ENCODE results near the gene CD96.

The CD96 gene

GRCh38 chr3:111577798-111578685, 36.0 kb downstream of the CD96 start:
- TF ChIP-seq, protein P1, sequence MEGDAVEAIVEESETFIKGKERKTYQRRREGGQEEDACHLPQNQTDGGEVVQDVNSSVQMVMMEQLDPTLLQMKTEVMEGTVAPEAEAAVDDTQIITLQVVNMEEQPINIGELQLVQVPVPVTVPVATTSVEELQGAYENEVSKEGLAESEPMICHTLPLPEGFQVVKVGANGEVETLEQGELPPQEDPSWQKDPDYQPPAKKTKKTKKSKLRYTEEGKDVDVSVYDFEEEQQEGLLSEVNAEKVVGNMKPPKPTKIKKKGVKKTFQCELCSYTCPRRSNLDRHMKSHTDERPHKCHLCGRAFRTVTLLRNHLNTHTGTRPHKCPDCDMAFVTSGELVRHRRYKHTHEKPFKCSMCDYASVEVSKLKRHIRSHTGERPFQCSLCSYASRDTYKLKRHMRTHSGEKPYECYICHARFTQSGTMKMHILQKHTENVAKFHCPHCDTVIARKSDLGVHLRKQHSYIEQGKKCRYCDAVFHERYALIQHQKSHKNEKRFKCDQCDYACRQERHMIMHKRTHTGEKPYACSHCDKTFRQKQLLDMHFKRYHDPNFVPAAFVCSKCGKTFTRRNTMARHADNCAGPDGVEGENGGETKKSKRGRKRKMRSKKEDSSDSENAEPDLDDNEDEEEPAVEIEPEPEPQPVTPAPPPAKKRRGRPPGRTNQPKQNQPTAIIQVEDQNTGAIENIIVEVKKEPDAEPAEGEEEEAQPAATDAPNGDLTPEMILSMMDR (IDR thresholded peaks at IDR 0.05; ENCODE audit: low read depth, low read length) = peak; percentile 72
- DNase-seq (ENCODE audit: extremely low read depth, low read depth) = peak; percentile 44

GRCh38 chr3:111578867-111579266, 36.9 kb downstream of the CD96 start:
- no peak for DNase-seq (ENCODE audit: extremely low read depth, low read depth)
- TF ChIP-seq, protein P1 (IDR thresholded peaks at IDR 0.05; ENCODE audit: low read depth, low read length) = no peak

DNA sequence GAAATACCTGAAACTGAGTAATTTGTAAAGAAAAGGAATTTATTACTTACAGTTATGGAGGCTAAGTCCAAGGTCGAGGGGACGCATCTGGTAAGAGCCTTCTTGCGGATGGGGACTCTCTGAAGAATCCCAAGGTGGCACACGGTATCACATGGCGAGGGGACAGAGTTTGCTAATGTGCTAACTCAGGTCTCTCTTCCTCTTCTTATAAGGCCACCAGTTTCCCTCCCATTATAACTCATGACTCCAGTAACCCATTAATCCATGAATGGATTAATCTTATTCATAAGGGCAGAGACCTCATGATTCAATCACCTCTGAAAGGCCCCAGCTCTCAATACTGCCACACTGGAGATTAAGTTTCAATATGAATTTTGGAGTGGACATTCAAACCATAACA, 37.5 kb downstream of the CD96 start:
- no peak for DNase-seq (ENCODE audit: extremely low read depth, low read depth)
- TF ChIP-seq, protein P1 (IDR thresholded peaks at IDR 0.05; ENCODE audit: low read depth, low read length) = no peak

DNA sequence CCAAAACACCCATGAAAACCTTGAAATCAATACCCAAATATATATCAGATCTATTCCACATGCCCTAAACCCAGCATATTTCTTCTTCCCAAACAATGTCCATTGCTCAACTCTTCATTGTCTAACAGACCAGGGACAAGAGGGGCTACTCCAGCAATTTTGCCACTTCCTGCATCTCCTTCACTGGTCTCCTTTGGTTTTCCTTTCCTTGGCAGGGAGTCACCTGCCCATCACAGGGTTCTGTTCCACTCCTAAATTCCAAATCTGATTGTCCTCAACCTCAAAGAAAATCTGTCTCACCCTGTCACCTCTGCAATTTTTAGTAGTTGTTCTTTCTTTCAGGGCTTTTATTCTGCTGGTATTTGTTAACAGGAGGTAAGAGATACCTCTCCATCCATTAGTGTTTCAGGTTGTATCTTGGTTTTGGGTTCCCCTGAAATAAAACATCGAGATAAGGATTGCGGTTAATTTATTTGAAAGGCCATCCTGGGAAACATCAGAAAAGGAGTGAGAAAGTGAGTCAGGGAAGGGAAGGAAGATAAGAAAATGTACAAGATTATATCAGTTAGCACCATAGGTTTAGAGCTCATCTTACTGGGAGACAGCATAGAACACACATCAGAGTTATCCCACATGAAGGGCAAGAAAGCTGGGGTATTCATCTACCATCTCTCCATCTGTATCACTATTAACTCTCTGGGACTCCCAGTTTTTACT, 39.6 kb downstream of the CD96 start:
- DNase-seq (ENCODE audit: extremely low read depth, low read depth) = no peak
- TF ChIP-seq, protein P1 (IDR thresholded peaks at IDR 0.05; ENCODE audit: low read depth, low read length) = no peak

DNA sequence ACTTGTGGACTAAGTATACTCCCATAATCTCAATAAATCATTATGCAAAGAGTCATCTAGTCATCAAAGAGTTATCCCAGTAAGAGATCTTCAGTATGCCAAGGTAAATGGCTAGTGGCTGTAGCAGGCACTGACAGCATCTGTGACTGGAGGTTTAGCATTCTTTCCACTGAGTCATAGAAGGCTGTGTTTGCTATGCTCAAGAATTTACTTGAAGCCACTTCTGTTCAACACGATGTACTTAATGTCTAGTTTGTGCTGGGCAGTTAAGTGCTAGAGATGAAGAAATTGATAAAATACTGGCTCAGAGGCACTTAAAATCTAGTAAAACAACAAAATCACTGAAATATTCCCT, 40.1 kb downstream of the CD96 start:
- DNase-seq (ENCODE audit: extremely low read depth, low read depth) = peak; percentile 10
- TF ChIP-seq, protein P1 (IDR thresholded peaks at IDR 0.05; ENCODE audit: low read depth, low read length) = no peak

DNA sequence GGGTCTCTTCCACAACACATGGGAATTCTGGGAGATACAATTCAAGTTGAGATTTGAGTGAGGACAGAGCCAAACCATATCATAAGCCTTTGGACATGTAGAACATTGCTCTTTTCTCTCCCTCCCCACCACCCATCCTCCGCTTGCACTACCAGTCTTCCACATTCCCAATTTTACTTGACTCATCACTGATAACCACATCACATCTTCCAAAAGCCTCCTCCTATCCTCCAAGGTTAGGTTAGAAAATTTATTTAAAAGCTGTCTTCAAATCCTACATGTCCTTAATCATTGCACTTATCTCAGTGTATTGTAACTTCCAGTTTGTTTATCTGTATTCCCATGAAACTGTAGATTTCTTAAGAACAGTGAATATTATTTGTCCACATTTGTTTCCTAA, 42.7 kb downstream of the CD96 start:
- no peak for DNase-seq (ENCODE audit: extremely low read depth, low read depth)
- TF ChIP-seq, protein P1 (IDR thresholded peaks at IDR 0.05; ENCODE audit: low read depth, low read length) = no peak

GRCh38 chr3:111585217-111585616, 43.2 kb downstream of the CD96 start:
- TF ChIP-seq, protein P1 (IDR thresholded peaks at IDR 0.05; ENCODE audit: low read depth, low read length) = no peak
- DNase-seq (ENCODE audit: extremely low read depth, low read depth) = no peak

Data from AG09319 (cell line).